HepG2 (cell line): Measurements from ENCODE around the gene SLC16A5. TPM values are rescaled to one million over a fixed set of nuclear protein-coding genes. Genes with fewer than 3 reads are reported as not detected.

Source experiments
- ATF3 ChIP-seq: sonication (generic); formaldehyde crosslinking; IDR thresholded peaks from 2 replicates; pipeline ENCODE4 v1.4.0; 2020; ENCODE audit warnings: missing genetic modification reagents
- DRAP1 ChIP-seq: IDR thresholded peaks from 2 replicates; pipeline ENCODE4 v1.6.1; 2016; ENCODE audit warnings: missing genetic modification reagents, missing compliant biosample characterization
- E2F5 ChIP-seq: sonication (generic); formaldehyde crosslinking; conservative IDR thresholded peaks from 2 replicates; pipeline ENCODE4 v1.4.0; 2020; ENCODE audit warnings: missing genetic modification reagents
- EP300 ChIP-seq, 3 experiments: sonication (generic) in 1 of 3; formaldehyde crosslinking in 1 of 3; IDR thresholded peaks; 2 replicates each; pipeline versions ENCODE4 v1.5.1 to v1.6.1; 2011 to 2020; ENCODE audit warnings: low read depth in 2 of 3, low read length in 2 of 3, borderline replicate concordance in 1 of 3, improper control_type of control experiment in 1 of 3, mild to moderate bottlenecking in 1 of 3, missing genetic modification reagents in 1 of 3, moderate library complexity in 1 of 3
- GMEB2 ChIP-seq: IDR thresholded peaks from 2 replicates; pipeline ENCODE4 v1.6.1; 2016; ENCODE audit warnings: missing biosample characterization, missing genetic modification reagents, low read depth
- HNRNPH1 ChIP-seq: fragments of 200-400 bp; formaldehyde crosslinking; optimal IDR thresholded peaks from 2 replicates; pipeline ENCODE3; 2017; ENCODE audit warnings: mild to moderate bottlenecking, low read depth, low read length
- MAFG ChIP-seq: sonication (generic); formaldehyde crosslinking; IDR thresholded peaks from 2 replicates; pipeline ENCODE4 v1.5.1; 2020; ENCODE audit warnings: mild to moderate bottlenecking, missing genetic modification reagents
- MTERF4 ChIP-seq: sonication (generic); formaldehyde crosslinking; IDR thresholded peaks from 2 replicates; pipeline ENCODE4 v1.8.0; 2023; ENCODE audit warnings: mild to moderate bottlenecking, missing genetic modification reagents
- NR0B2 ChIP-seq: sonication (generic); formaldehyde crosslinking; IDR thresholded peaks from 2 replicates; pipeline ENCODE4 v1.4.0; 2020; ENCODE audit warnings: mild to moderate bottlenecking, missing genetic modification reagents
- POLR2A ChIP-seq, 2 experiments: IDR thresholded peaks; 2 replicates each; pipeline ENCODE4 v1.6.1; 2011; ENCODE audit warnings: low read depth in 2 of 2, low read length in 2 of 2, mild to moderate bottlenecking in 1 of 2, moderate library complexity in 1 of 2; ENCODE audit not compliant: insufficient read depth in 1 of 2
- PTBP1 ChIP-seq: fragments of 200-400 bp; formaldehyde crosslinking; IDR thresholded peaks from 2 replicates; pipeline ENCODE4 v1.6.1; 2018; ENCODE audit warnings: low read length, low read depth; ENCODE audit not compliant: poor library complexity, severe bottlenecking
- TBX3 ChIP-seq: fragments of 450-650 bp; IDR thresholded peaks from 2 replicates; pipeline ENCODE4 v1.6.1; 2017; ENCODE audit warnings: antibody characterized with exemption, mild to moderate bottlenecking, inconsistent platforms, borderline replicate concordance
- THAP8 ChIP-seq: sonication (generic); formaldehyde crosslinking; IDR thresholded peaks from 2 replicates; pipeline ENCODE4 v1.5.1; 2020; ENCODE audit warnings: missing genetic modification reagents, mild to moderate bottlenecking, borderline replicate concordance
- THRA ChIP-seq: sonication (generic); formaldehyde crosslinking; IDR thresholded peaks from 2 replicates; pipeline ENCODE4 v1.4.0; 2020; ENCODE audit warnings: missing genetic modification reagents, borderline replicate concordance
- ZFX ChIP-seq: sonication (generic); formaldehyde crosslinking; IDR thresholded peaks from 2 replicates; pipeline ENCODE4 v1.4.0; 2020; ENCODE audit warnings: mild to moderate bottlenecking, low read depth, missing genetic modification reagents, moderate library complexity
- ZNF136 ChIP-seq: sonication (generic); formaldehyde crosslinking; IDR thresholded peaks from 2 replicates; pipeline ENCODE4 v1.8.1; 2022; ENCODE audit warnings: low read depth, mild to moderate bottlenecking, moderate library complexity, missing genetic modification reagents
- ZNF138 ChIP-seq: sonication (generic); formaldehyde crosslinking; IDR thresholded peaks from 2 replicates; pipeline ENCODE4 v1.5.0; 2020; ENCODE audit warnings: mild to moderate bottlenecking, low read depth, missing genetic modification reagents
- ZNF556 ChIP-seq: sonication (generic); formaldehyde crosslinking; IDR thresholded peaks from 2 replicates; pipeline ENCODE4 v1.4.0; 2020; ENCODE audit warnings: mild to moderate bottlenecking, missing genetic modification reagents, borderline replicate concordance
- ZNF577 ChIP-seq: sonication (generic); formaldehyde crosslinking; IDR thresholded peaks from 2 replicates; pipeline ENCODE4 v1.4.0; 2020; ENCODE audit warnings: mild to moderate bottlenecking, low read depth, missing genetic modification reagents, borderline replicate concordance
- ZNF644 ChIP-seq: IDR thresholded peaks from 2 replicates; pipeline ENCODE4 v1.6.1; 2016; ENCODE audit warnings: low read depth
- polyA plus RNA-seq, 8 experiments: library from polyadenylated mRNA; depleted of rRNA in 3 of 8; stranded (reverse) in 7 of 8; unstranded in 1 of 8; fragments of >200 nt; fragmentation: Illumina TruSeq in 4 of 8; extraction: Trizol in 4 of 8; gene quantifications; 2 replicates each; pipeline versions ENCODE4 v1.2.1 to v1.2.3, GENCODE V29; 2011 to 2016; ENCODE audit warnings: low read depth in 4 of 8, missing spikeins in 1 of 8, mixed read lengths in 1 of 8; ENCODE audit not compliant: insufficient read depth in 1 of 8
- total RNA-seq, 5 experiments: library from RNA; depleted of rRNA; stranded (reverse); fragments of >200 nt; fragmentation: Illumina TruSeq; extraction: Trizol; gene quantifications; 2 replicates each; pipeline ENCODE4 v1.2.3, GENCODE V29; 2016; ENCODE audit warnings: low read depth in 1 of 5

SLC16A5 gene
- total and polyA plus RNA-seq, 2 of the 13 experiments (the other 11 are each of a cell fraction or from before 2014, with no cell fraction given): 0.69 to 5.6 TPM

- TF ChIP-seq THRA (CRISPR knock-in tag): peak; percentile 35; the same call in 1 of the 2 replicates
- TF ChIP-seq HNRNPH1: peak; percentile 59
- no peak for TF ChIP-seq TBX3
- TF ChIP-seq ZNF577 (CRISPR knock-in tag): no peak
- peak; percentile 95 for TF ChIP-seq ZFX (CRISPR knock-in tag)
- TF ChIP-seq ATF3 (CRISPR knock-in tag): no peak
- peak; percentile 100 for TF ChIP-seq POLR2A (IDR thresholded peaks at IDR 0.05; ENCODE audit: insufficient read depth in 1 of 2, low read depth in 2 of 2, low read length in 2 of 2)
- TF ChIP-seq ZNF136 (CRISPR knock-in tag): no peak
- TF ChIP-seq MAFG (CRISPR knock-in tag): no peak
- peak in 1 of 2 experiments; percentile 34; a peak in 2 of 4 replicates for TF ChIP-seq EP300 (IDR thresholded peaks at IDR 0.05; ENCODE audit: low read depth in 2 of 2, low read length in 2 of 2)
- TF ChIP-seq EP300 (CRISPR knock-in tag; IDR thresholded peaks at IDR 0.05; ENCODE audit: borderline replicate concordance): no peak
- peak; percentile 67; the same call in 1 of the 2 replicates for TF ChIP-seq ZNF556 (CRISPR knock-in tag)
- TF ChIP-seq DRAP1 (CRISPR knock-in tag): peak; percentile 99
- peak; percentile 97 for TF ChIP-seq NR0B2
- TF ChIP-seq PTBP1: no peak
- no peak for TF ChIP-seq GMEB2 (CRISPR knock-in tag)
- TF ChIP-seq ZNF644 (CRISPR knock-in tag): no peak
- no peak for TF ChIP-seq MTERF4 (CRISPR knock-in tag)
- no peak; the same call in 1 of the 2 replicates for TF ChIP-seq ZNF138 (CRISPR knock-in tag)
- TF ChIP-seq THAP8: no peak
- TF ChIP-seq E2F5: peak; percentile 10; the same call in 1 of the 2 replicates
These were observed 66.7 kb downstream of the SLC16A5 start, which contains the start of gene JPT1 (continued) for GRCh38 chr17:75154195-75155106.
